ENCODE results near the gene ELAVL1. TPM values are rescaled to one million over a fixed set of nuclear protein-coding genes. Genes with fewer than 3 reads are reported as not detected.
A peak's percentile ranks its signal among the peaks of the same experiment; 100 is the strongest.

Gene ELAVL1
- total and polyA plus RNA-seq, 9 of the 15 experiments (the other 6 are each of a cell fraction or from before 2014, with no cell fraction given): 4.3 to 172 (median 69.2) TPM

DNA sequence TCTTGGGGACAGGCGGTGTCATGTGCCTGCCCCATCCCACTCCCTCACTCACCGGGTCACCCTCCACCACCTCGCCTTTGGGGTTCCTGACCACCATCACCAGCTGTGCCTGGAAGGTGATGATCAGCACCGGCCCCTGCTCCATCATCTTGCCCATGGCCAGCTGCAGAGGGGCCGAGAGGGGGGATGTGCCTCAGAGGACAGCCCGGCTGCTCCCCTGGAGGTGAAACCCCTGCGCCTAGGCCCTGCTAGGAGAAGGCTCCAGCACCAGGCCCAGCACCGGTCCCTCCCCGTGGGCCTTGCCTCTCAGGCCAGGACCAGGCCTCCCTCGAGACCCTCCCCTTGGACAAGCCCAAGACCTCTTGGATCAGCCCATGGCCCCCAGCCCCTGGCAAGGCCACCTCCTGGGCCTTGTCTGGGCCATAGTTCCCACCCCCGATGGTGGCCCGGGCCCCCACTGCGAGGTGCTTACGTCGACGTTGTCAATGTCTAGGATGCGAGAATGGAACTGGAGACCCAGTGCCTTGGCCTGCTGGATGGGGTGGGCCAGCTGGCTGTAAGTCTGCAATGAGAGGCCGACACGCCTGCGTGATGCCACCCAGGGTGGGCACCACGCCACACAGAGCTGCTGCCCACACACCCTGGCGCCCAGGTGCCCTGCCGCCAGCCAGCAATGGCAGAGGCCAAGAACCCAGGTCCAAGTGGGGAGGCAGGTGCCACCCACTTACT is 77.7 kb downstream of the ELAVL1 start:
- Histone ChIP-seq H3K27me3 (ENCODE audit: control insufficient read depth in 2 of 2, insufficient read depth in 2 of 2, low read length in 2 of 2) (no peaks in the 10 kb centered on the region), H3K4me3 (no peak overlapping the region), H3K79me2 (ENCODE audit: control insufficient read depth, insufficient read depth, low read length) (no peaks in the 10 kb centered on the region), H2AFZ (ENCODE audit: low read depth, low read length) (no peak overlapping the region), H3K4me1 (replicated peaks in 1 of 2; ENCODE audit: control insufficient read depth in 2 of 2, insufficient read depth in 2 of 2, low read length in 2 of 2) (peaks cover 11 to 85% of the 10 kb centered on the region in 2 experiments), H3K9me3 (replicated peaks; ENCODE audit: control insufficient read depth, insufficient read depth, low read depth, low read length) (no peaks in the 10 kb centered on the region), H4K20me1 (replicated peaks; ENCODE audit: control insufficient read depth, insufficient read depth, low read length) (peaks cover 21% of the 10 kb centered on the region), H3K9me1 (ENCODE audit: control insufficient read depth, insufficient read depth, low read length) (no peaks in the 10 kb centered on the region), H3K4me2 (ENCODE audit: insufficient read depth, low read length) (no peak overlapping the region), H3K27ac (ENCODE audit: extremely low read depth, low read depth, low read length) (no peak overlapping the region), H3K9ac (ENCODE audit: insufficient read depth in 1 of 2, low read depth in 2 of 2, low read length in 2 of 2) (peak overlapping the region in 1 of 2 experiments; percentile 62; a peak in 2 of 4 replicates), H3K36me3 (ENCODE audit: control insufficient read depth, insufficient read depth, low read length) (peaks cover 53% of the 10 kb centered on the region; the same call in 2 of the 3 replicates)
- no peak for DNase-seq (ENCODE audit: extremely low read depth in 1 of 4, low spot score in 3 of 4)
- no peak for ATAC-seq
- intact Hi-C loops (cut with micrococcal nuclease): no loop called here
- FAIRE-seq: no peak
- CTCF ChIA-PET (ENCODE audit: low intra/inter-chr PET ratio): no interaction called here
- POLR2A ChIA-PET: interaction anchor here (0.6 to 2.7 kb wide), 3 partner anchors 15 to 520 kb away, joined by 3 to 17 read pairs (median 3); partner anchors contain the start of genes NDUFA7, RPS28 and TIMM44
- in situ Hi-C loops (cut with MboI): no loop called here
- BruUV-seq (replicated peaks): no TSS peak
- 94% methylated on average over 15 of the region's 23 CpGs for WGBS (ENCODE audit: insufficient coverage, low coverage, missing lambda C conversion rate)
- TF ChIP-seq BCL6 (CRISPR knock-in tag; IDR thresholded peaks at IDR 0.05): no peak
- TF ChIP-seq, protein P1, sequence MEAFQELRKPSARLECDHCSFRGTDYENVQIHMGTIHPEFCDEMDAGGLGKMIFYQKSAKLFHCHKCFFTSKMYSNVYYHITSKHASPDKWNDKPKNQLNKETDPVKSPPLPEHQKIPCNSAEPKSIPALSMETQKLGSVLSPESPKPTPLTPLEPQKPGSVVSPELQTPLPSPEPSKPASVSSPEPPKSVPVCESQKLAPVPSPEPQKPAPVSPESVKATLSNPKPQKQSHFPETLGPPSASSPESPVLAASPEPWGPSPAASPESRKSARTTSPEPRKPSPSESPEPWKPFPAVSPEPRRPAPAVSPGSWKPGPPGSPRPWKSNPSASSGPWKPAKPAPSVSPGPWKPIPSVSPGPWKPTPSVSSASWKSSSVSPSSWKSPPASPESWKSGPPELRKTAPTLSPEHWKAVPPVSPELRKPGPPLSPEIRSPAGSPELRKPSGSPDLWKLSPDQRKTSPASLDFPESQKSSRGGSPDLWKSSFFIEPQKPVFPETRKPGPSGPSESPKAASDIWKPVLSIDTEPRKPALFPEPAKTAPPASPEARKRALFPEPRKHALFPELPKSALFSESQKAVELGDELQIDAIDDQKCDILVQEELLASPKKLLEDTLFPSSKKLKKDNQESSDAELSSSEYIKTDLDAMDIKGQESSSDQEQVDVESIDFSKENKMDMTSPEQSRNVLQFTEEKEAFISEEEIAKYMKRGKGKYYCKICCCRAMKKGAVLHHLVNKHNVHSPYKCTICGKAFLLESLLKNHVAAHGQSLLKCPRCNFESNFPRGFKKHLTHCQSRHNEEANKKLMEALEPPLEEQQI (IDR thresholded peaks at IDR 0.05): no peak
- TF ChIP-seq RBFOX2 (IDR thresholded peaks at IDR 0.05; ENCODE audit: low read depth, low read length): peak; percentile 65
- no peak for TF ChIP-seq IFI16 (CRISPR knock-in tag; IDR thresholded peaks at IDR 0.05)
- TF ChIP-seq, protein P2, sequence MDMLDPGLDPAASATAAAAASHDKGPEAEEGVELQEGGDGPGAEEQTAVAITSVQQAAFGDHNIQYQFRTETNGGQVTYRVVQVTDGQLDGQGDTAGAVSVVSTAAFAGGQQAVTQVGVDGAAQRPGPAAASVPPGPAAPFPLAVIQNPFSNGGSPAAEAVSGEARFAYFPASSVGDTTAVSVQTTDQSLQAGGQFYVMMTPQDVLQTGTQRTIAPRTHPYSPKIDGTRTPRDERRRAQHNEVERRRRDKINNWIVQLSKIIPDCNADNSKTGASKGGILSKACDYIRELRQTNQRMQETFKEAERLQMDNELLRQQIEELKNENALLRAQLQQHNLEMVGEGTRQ (CRISPR knock-in tag; IDR thresholded peaks at IDR 0.05): no peak
- no peak for TF ChIP-seq GABPB2 (CRISPR knock-in tag; conservative IDR thresholded peaks at IDR 0.05)
- TF ChIP-seq, protein P3, sequence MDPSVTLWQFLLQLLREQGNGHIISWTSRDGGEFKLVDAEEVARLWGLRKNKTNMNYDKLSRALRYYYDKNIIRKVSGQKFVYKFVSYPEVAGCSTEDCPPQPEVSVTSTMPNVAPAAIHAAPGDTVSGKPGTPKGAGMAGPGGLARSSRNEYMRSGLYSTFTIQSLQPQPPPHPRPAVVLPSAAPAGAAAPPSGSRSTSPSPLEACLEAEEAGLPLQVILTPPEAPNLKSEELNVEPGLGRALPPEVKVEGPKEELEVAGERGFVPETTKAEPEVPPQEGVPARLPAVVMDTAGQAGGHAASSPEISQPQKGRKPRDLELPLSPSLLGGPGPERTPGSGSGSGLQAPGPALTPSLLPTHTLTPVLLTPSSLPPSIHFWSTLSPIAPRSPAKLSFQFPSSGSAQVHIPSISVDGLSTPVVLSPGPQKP (CRISPR knock-in tag; IDR thresholded peaks at IDR 0.05): no peak
- TF ChIP-seq, protein P4, sequence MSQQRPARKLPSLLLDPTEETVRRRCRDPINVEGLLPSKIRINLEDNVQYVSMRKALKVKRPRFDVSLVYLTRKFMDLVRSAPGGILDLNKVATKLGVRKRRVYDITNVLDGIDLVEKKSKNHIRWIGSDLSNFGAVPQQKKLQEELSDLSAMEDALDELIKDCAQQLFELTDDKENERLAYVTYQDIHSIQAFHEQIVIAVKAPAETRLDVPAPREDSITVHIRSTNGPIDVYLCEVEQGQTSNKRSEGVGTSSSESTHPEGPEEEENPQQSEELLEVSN (IDR thresholded peaks at IDR 0.05; ENCODE audit: borderline replicate concordance in 1 of 2, extremely low read depth in 1 of 2, insufficient read depth in 1 of 2, insufficient read length in 1 of 2, low read depth in 1 of 2, low read length in 1 of 2, poor library complexity in 1 of 2, severe bottlenecking in 1 of 2): no peak
- TF ChIP-seq SNRNP70 (optimal IDR thresholded peaks at IDR 0.05; ENCODE audit: low read depth, low read length): peak; percentile 25
- TF ChIP-seq, protein P5, sequence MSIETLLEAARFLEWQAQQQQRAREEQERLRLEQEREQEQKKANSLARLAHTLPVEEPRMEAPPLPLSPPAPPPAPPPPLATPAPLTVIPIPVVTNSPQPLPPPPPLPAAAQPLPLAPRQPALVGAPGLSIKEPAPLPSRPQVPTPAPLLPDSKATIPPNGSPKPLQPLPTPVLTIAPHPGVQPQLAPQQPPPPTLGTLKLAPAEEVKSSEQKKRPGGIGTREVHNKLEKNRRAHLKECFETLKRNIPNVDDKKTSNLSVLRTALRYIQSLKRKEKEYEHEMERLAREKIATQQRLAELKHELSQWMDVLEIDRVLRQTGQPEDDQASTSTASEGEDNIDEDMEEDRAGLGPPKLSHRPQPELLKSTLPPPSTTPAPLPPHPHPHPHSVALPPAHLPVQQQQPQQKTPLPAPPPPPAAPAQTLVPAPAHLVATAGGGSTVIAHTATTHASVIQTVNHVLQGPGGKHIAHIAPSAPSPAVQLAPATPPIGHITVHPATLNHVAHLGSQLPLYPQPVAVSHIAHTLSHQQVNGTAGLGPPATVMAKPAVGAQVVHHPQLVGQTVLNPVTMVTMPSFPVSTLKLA (conservative IDR thresholded peaks at IDR 0.05): no peak
- peak; percentile 52 for TF ChIP-seq POLR2A (conservative IDR thresholded peaks at IDR 0.05)
- no peak for TF ChIP-seq GTF2E2 (tag; IDR thresholded peaks at IDR 0.05)
- TF ChIP-seq KDM1A (IDR thresholded peaks at IDR 0.05): no peak
- no peak for TF ChIP-seq MCM5 (IDR thresholded peaks at IDR 0.05; ENCODE audit: low read depth)
- no peak for TF ChIP-seq MTA3 (IDR thresholded peaks at IDR 0.05; ENCODE audit: borderline replicate concordance)
